Hematopoietic multipotent progenitor cell treated with erythropoietin and hydrocortisone succinate and interleukin-3 and kit ligand, for 4 days (in vitro differentiated cells): ENCODE measurements around the gene HARS1.
"Not testable (repeated sequence)": the region's sequence is repeated elsewhere in the genome, so short reads cannot be mapped to it uniquely, and the experiment has no call there.

ENCODE experiments used
- DNase-seq: peaks from one replicate; pipeline ENCODE4 v3.0.0-alpha.2; 2015

The HARS1 gene

GRCh38 chr5:140674211-140674610 lies 17.0 kb downstream of the HARS1 start:
- DNase-seq, result no peak

- DNase-seq, result no peak
Measured at GRCh38 chr5:140673187-140673976, 17.8 kb downstream of the HARS1 start, which contains the start of gene DND1. DND1 (minus strand) TSS chr5:140673576; CDS start chr5:140673542, 34 bp downstream.

GRCh38 chr5:140672455-140673186 lies 18.5 kb downstream of the HARS1 start:
- DNase-seq, result peak; percentile 57

GRCh38 chr5:140671472-140672125 lies 19.6 kb downstream of the HARS1 start:
- no peak for DNase-seq

GRCh38 chr5:140671035-140671434 lies 20.1 kb downstream of the HARS1 start:
- not testable (repeated sequence) for DNase-seq

GRCh38 chr5:140664359-140665119 lies 26.6 kb downstream of the HARS1 start, which contains the start of gene WDR55:
WDR55 (plus strand) TSS chr5:140664904; CDS start chr5:140664913, 9 bp downstream.
- peak; percentile 99 for DNase-seq

- no peak for DNase-seq
Measured at GRCh38 chr5:140664030-140664358, 27.2 kb downstream of the HARS1 start.

GRCh38 chr5:140660371-140660770 lies 30.8 kb downstream of the HARS1 start:
- not testable (repeated sequence) for DNase-seq

GRCh38 chr5:140658870-140659269 lies 32.3 kb downstream of the HARS1 start:
- no peak for DNase-seq

GRCh38 chr5:140647042-140647419 lies 44.1 kb downstream of the HARS1 start:
- no peak for DNase-seq

GRCh38 chr5:140642718-140643117 lies 48.5 kb downstream of the HARS1 start:
- no peak for DNase-seq

GRCh38 chr5:140641716-140642115 lies 49.5 kb downstream of the HARS1 start:
- no peak for DNase-seq

GRCh38 chr5:140639148-140639981 lies 51.8 kb downstream of the HARS1 start, which contains the start of gene TMCO6:
TMCO6 (plus strand) TSS chr5:140639451; CDS start chr5:140639528, 77 bp downstream.
- peak; percentile 98 for DNase-seq

- not testable (repeated sequence) for DNase-seq
Measured at GRCh38 chr5:140638898-140639147, 52.3 kb downstream of the HARS1 start.

GRCh38 chr5:140637371-140638100 lies 53.6 kb downstream of the HARS1 start:
- no peak for DNase-seq

GRCh38 chr5:140635291-140636257 lies 55.6 kb downstream of the HARS1 start:
- no peak for DNase-seq

- DNase-seq, result no peak
Measured at GRCh38 chr5:140634103-140634502, 57.1 kb downstream of the HARS1 start.

- no peak for DNase-seq
Measured at GRCh38 chr5:140633501-140633900, 57.7 kb downstream of the HARS1 start.

GRCh38 chr5:140633021-140633471 lies 58.1 kb downstream of the HARS1 start, which contains the start of gene CD14:
CD14 (minus strand) TSS chr5:140633175; CDS start chr5:140633071, 104 bp downstream.
- DNase-seq, result no peak
